HG02938 (cell line): ENCODE data around the gene DOK6.
"Not testable (repeated sequence)": the region's sequence is repeated elsewhere in the genome, so short reads cannot be mapped to it uniquely, and the experiment has no call there.

ENCODE experiments used
- ATAC-seq: cut with Tn5 transposase; IDR thresholded peaks from one replicate; pipeline ENCODE4 v1.9.1; 2021; ENCODE audit warnings: mild to moderate bottlenecking, moderate library complexity; ENCODE audit not compliant: unreplicated experiment

Gene DOK6

DNA sequence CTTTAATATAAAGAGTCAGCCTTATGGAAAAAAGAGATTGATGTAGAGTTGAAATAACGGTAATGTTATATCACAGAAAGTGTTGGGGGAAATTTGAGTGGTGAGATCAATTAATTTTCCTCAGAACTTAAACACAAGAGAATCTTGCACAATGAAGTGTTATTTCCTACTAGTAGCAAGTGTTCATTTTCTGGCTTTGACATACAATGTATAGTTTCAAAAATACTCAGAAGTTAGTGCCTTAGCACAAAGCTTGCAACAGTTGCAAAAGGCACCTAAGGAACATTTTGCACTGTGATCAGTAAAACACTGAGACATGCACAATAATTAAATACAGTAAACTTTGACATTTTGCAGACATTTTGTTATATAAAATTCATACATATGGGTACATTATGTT lies 385.7 kb downstream of the DOK6 start:
- no peak for ATAC-seq

DNA sequence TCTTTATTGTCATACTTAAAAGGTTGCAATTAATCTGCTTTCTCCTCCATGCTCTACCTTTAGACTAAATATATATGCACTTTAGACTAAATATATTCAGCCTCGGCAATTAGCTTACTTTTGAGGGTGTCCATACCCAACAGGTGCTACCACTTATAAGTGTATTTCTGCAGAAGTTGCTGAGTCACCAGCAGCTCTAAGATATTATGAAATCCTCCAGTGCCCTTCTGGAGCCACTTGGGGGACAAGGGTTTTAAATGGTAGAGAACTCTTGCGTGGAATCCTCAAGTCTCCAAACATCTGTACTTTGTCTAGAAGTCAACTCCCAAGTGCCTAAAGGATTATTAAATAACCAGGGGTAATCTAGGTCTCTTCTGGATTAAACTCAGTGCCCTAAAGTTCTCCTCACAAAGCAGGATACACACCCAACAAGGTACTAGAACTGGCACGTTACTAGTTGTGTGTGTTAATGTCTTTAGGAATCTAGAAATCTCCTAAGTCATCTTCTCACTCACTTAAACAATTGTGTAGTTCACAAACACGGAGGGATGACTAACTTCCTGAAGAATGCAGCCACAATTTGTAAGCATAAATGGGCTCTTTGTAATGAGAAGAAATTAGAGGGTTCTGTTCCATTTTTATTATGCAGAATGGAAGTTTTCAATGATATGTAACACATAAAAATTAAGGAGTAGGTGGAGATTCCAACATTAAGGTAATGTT lies 387.3 kb downstream of the DOK6 start:
- ATAC-seq, result no peak

DNA sequence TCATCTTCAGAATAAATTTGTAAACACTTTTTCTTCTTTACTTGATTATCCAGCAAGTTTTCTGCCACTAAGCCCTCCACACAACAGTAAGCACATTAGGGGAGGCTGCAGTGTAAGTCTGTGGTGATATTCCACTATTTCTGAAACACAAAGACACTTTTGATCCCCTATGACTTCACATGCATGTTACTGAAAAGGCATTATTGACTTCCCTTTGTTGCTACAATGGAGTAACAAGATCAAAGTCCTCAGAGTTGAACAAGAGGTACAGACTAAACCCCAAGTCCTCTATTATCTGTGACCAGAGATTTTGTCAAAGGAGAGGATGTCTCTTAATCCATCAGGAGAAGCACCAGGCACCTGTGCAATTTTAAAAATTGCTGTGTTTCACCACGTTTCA lies 389.1 kb downstream of the DOK6 start:
- ATAC-seq, result no peak

DNA sequence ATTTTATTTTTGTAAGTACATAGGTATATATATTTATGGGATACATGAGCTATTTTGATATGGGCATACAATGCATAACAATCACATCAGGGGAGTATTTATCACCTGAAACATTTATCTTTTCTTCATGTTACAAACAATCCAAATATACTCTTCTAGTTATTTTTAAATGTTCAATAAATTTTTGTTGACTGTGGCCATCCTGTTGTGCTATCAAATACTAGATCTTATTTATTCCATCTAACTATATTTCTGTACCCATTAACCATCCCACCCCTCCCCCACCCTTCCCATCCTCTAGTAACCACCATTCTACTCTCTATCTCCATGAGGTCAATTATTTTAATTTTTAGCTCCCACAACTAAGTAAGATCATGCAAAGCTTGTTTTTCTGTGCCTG lies 390.0 kb downstream of the DOK6 start:
- no peak for ATAC-seq

DNA sequence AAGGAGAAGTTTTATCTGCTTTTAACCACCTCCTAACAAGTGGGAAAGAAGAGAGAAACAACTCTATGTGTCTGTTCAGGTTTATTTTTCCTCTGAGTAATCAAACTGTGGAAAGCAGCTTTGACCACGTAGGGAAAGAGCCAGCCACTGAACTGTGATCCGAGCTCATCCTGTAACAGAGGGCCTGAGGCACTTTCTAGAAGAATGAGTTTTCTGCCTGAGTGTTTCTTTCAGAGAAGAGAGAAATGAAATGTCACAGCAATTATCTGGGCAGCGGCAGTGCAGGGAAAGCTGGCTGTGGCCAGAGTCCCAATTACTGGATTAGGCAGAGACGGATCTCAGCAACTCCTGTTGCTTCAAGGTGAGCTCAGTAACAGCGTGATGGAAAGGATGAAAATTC lies 395.1 kb downstream of the DOK6 start:
- no peak for ATAC-seq

DNA sequence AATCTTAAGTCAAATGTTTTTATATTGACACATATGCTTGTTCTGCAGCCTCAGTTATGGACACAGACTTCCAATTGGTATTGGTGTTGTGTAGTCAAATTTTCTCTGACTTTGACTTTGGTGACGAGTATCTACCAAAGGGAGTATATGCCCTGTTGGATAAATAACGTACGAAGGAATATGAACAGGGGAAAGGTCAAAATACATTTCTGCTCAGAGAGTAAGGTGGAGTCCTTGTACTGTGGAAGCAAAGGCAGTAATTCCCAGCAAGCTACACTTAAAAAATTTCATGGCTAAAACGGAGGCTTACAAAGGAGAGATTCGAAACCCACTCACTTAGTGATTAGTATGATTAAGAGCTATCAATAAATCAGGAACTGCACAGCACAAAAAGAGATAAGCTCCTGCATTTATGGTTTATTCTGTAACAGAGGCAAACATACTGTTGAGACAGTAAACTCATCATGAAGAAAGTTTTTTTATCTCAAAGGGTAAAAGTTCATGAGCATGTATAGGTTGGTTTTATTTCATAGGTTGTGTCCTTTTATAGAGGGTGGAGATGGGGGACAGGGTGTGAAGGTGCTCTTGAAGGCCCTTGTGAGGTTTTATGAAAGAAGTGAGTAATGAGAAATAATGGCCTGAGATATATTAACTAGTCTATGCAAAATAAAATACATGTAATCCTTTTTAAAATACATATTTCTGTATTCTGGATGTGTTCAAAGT lies 404.3 kb downstream of the DOK6 start:
- no peak for ATAC-seq

DNA sequence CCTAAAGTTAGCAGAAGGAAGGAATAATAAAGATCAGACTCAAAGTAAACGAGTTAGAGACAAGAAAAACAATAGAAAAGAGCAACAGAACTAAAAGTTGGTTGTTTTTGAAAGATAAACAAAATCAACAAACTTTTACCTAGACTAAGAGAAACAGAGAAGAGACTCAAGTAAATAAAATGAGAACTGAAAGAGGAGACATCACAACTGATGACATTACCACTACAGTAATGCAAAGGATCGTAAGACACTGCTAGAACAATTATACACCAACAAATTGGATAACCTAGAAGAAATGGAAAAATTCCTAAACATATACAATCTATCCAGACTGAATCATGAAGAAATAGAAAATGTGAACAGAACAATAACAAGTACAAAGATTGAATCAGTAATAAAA lies 407.7 kb downstream of the DOK6 start:
- no peak for ATAC-seq

DNA sequence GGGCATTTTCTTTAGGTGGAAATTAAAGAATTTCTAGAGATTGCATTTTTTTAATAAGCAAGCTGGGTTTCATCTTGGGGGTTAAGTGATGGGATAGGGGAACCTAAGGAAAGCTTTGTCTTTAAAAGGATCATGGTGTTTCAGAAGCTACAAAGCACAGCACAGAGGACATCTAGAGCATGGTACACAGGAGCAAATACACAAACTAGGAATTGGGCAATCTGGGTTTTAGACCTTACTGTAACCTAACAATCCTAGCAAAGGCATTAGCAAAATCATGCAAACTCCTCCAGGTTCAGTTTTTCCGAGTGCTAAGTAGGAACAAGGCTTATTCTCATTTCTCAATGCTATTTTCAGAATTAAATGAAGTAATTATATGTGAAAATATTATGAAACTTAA lies 412.9 kb downstream of the DOK6 start:
- no peak for ATAC-seq

DNA sequence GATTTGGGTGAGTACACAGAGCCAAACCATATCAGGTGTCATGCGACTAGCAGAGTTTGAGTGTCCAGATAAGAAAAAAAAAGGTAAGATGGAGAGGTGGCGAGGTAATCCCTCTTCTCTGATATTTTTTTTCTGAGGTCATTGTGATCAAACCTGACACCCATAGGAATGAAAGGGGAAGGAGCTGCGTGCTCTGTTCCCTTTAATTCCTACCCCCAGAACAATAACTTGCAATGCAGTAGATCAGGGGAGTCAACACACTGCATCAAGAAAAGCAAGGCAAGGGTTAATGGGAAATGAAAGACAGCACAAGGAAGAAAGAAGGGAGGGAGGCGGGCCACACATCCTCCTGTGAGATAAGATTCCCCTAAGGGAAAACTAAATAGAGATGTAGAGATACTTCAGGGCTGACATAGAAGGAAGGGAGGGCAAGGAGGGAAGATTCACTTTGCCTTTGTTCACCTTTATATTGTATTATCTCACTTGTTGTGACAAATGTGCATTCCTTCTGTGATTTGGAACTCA lies 414.2 kb downstream of the DOK6 start:
- no peak for ATAC-seq

DNA sequence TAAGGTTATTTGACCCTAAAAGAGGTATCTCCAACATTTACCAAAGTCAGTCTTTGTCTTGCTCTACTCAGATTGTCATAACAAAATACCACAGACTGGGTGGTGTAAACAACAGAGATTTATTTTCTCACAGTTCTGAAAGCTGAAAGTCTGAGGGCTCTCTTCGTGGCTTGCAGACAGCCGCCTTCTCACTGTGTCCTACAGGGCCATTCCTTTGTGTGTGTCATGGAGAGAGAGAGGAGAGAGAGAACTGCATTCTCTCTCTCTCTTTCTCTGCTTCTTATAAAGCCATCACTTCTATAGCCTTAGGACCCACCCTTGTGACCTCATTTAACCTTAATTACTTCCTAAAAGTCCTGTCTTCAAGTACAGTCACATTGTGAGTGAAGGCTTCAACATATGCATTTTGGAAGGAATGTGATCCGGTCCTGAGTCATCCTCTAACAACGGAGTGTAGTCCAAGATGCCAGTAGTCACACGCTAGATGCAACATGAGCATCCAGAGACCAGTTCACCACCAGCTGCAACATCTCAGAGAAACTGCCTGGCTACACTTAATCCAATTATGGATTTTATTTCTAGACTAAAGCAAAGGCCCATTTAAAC lies 416.8 kb downstream of the DOK6 start:
- ATAC-seq, result no peak

DNA sequence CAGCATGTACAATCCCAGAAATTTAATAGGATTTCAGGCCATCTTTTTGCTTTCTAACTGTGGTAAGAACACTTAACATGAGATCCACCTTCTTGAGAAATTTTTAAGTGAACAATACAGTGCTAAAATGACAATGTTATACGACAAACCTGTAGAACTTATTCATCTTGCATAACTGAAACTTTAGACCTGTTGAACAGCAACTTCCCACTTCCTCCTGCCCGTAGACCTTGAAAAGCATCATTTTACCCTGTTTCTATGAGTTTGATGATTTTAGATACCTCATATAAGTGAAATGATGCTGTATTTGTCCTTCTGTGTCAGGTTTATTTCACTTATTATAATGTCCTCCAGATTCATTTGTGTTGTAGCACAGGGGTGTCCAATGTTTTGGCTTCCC lies 418.8 kb downstream of the DOK6 start:
- no peak for ATAC-seq

DNA sequence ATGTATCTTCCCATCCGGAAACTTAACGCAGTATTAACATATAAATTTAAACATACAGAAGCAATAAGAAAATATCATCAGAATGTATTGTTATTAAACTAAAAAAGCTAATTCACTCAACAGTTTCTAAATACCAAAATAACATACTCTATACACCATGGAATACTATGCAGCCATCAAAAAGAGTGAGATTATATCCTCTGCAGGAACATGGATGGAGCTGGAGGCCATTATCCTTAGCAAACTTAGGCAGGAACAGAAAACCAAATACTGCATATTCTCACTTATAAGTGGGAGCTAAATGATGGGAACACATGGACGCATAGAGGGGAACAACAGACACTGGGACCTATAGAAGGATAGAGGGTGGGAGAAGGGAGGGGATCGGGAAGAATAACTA lies 419.9 kb downstream of the DOK6 start:
- no peak for ATAC-seq

DNA sequence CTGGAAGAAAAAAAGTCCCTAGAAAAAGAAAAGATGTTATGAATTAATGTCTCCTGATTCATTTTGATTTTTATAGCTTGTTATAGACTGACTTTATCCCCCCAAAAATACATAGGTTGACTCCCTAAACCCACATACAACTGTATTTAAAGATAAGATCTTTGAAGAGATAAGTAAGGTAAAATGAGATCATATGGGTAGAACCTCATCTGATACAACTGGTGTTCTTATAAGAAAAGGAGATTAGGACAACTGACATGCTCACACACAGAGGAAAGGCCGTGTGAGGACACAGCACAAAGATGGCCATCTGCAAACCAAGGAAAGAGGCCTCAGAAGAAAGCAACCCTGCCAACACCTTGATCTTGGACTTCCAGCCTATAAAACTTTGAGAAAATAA lies 429.5 kb downstream of the DOK6 start:
- ATAC-seq, result no peak

DNA sequence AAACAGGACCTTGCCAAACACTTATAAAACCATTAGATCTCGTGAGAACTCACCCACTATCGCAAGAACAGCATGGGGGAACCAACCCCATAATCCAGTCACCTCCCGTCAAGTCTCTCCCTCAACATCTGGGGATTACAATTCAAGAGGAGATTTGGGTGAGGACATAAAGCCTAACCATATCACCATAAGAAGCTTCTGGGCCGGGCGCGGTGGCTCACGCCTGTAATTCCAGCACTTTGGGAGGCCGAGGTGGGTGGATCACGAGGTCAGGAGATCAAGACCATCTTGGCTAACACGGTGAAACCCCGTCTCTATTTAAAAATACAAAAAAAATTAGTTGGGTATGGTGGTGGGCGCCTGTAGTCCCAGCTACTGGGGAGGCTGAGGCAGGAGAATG lies 434.3 kb downstream of the DOK6 start:
- ATAC-seq, result not testable (repeated sequence)

DNA sequence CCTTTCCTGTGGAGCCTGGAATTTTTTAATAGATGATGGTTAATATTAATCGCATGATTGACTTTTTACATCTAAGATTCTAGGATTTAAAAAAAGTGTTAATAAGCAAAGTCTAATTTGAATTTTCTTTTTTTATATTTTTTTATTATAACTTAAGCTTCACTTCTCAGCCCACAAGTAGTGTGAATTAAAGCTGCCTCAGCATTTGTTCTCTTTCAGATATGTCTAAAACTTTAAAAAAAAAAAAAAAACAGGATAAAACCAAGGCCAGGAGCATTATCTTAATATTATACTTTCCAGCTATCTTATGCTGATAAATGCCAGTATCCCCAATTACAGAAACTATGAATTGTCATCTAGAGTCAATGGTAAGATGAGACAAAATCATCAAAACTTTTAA lies 437.3 kb downstream of the DOK6 start:
- no peak for ATAC-seq

DNA sequence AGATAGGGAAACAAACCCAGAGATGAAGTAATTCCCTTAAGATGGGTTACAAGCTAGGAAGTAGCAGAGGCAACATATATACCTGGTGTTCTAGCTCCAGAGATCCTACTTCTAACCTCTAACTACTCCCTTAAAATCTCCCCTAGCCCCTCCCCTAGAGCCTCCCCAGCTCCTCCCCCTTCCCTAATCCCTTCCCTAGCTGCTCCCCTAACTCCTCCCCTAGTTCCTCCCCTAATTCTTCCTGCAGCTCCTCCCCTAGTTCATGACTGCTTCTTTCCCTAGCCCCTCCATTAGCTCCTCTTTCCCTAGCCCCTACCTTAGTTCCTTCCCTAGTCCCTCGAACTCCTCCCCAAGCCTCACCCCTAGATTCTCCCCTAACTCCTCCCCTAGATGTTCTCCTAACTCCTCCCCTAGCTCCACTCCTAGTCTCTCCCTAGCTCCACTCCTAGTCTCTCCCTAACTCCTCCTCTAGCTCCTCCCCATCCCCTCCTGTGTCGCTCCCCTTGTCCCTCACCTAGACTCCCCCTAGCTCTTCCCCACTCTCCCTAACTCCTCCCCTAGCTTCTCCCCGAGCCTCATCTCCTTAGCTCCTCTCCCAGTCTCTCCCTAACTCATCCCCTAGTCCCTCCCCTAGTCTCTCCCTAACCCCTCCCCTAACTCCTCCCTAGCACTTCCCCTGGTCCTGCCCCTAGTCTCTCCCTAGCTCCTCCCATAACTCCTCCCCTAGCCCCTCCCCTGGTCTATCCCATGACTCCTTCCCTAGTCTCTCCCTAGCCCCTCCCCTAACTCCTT lies 438.1 kb downstream of the DOK6 start:
- ATAC-seq, result no peak

DNA sequence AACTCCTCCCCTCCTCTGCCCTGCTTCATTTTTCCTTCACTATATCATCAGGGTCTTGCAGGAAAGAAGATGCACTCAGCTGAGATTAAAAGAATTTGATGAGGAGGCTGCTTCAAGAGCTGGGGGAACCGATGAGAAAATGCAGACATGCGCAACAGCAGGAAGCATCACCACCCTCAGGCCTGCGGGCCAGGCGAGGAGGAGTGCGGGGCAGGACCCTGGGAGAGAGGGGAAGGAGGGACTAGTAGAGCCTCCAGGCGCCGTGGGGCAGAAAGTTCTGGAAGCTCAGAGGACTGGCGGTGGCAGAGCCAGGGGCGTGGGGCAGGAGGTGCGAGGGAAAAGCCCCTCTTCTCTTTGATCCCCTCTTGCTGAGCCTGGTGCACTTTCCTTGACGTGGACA lies 438.8 kb downstream of the DOK6 start:
- ATAC-seq, result no peak

DNA sequence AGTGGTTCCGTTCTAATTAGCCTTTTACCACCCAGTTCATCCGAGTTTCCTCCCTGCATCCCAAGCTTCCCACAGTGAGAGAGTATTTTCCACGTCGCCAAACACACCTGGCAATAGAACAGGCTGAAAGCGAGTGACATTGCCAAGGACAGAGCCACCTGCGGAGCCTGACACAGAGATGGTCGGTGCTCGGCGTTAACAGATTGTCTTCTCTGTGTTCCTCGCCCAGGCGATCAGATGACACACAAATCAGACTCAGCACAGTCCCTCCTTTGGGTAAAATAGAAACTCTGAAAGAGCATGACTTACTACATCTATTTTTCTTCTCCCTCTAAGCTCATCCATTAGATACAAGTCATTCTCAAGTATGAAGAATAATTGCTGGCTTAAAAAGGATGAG lies 439.3 kb downstream of the DOK6 start:
- ATAC-seq, result no peak

DNA sequence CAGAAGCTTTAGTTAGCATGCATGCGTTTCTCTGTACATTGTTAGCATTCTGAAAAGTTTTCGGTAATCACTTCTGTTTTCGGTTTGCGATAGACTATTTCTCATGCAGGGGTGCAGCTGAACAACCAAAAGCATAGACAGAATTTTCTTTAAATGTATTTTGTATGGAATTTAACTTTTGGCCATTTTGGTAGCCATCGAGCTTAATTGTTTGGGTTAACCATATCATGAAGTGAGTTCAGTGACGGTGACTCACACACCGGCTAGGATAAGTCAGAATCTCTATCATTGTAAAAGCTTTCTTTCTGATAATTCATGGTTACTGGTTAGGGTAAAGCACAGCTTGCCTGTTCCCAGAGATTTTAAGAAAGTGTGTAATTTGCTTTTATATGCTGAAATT lies 439.8 kb downstream of the DOK6 start:
- no peak for ATAC-seq

DNA sequence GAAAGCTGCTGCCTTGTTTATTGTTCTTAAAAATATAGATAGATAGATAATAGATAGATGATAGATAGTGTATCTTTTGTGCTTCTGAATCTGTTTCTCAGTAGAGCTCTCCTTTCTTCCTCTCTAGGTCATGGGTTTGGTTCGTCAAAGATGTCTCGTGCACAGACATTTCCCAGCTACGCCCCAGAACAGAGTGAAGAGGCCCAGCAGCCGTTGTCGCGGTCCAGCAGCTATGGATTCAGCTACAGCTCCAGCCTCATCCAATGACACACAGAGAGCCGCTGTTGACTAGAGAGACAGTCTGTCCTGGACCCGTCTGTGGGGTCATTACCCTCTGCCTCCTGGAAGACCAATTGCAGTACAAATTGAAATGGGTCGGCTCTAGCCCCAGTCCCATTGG lies 440.4 kb downstream of the DOK6 start:
- ATAC-seq, result no peak

DNA sequence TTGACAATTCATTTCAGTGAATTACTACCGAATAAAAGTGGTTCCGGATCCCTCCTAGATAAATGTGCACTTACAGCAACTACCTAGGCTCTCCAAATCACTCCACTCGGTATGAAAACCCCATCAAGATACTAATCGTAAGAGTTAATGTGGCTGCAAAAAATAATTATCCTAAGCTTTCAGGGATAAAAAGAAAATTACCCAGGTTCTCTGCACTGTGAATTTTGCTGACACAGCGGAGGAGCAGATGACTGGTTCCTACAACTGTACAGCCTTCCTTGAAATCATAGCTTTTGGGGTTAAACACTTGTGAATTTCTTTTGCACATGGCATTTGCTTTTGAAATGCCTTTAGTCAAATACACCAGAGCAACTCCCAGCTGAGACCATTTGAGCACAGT lies 442.3 kb downstream of the DOK6 start:
- ATAC-seq, result no peak
